GM18508 (cell line): ENCODE data around the gene BMI1.
"Not testable (repeated sequence)": the region's sequence is repeated elsewhere in the genome, so short reads cannot be mapped to it uniquely, and the experiment has no call there.

Experiments used
- ATAC-seq: cut with Tn5 transposase; IDR thresholded peaks from one replicate; pipeline ENCODE4 v1.9.1; 2021; ENCODE audit warnings: moderate number of reproducible peaks; ENCODE audit not compliant: insufficient read depth, unreplicated experiment

Gene BMI1

GRCh38 chr10:22320591-22321155 lies at the start of gene BMI1:
TSS of gene BMI1 (plus strand) at chr10:22321099. CDS start at chr10:22326450, 5,351 bp downstream.
- no peak for ATAC-seq

- ATAC-seq: no peak
Observed at GRCh38 chr10:22271786-22272185, 49.1 kb upstream of the BMI1 start.

GRCh38 chr10:22278441-22278782 lies 42.5 kb upstream of the BMI1 start:
- no peak for ATAC-seq

GRCh38 chr10:22280078-22280477 lies 40.8 kb upstream of the BMI1 start:
- ATAC-seq: no peak

GRCh38 chr10:22285130-22285529 lies 35.8 kb upstream of the BMI1 start:
- no peak for ATAC-seq

GRCh38 chr10:22293747-22294404 lies 27.0 kb upstream of the BMI1 start:
- no peak for ATAC-seq

GRCh38 chr10:22294694-22295093 lies 26.2 kb upstream of the BMI1 start:
- ATAC-seq: no peak

- ATAC-seq: no peak
Observed at GRCh38 chr10:22301193-22301592, 19.7 kb upstream of the BMI1 start.

GRCh38 chr10:22303461-22303860 lies 17.4 kb upstream of the BMI1 start:
- ATAC-seq: no peak

- no peak for ATAC-seq
Observed at GRCh38 chr10:22305721-22306120, 15.2 kb upstream of the BMI1 start.

GRCh38 chr10:22308390-22308789 lies 12.5 kb upstream of the BMI1 start:
- ATAC-seq: peak; percentile 97

- ATAC-seq: no peak
Observed at GRCh38 chr10:22309180-22310000, 11.5 kb upstream of the BMI1 start.

GRCh38 chr10:22310012-22310411 lies 10.9 kb upstream of the BMI1 start:
- not testable (repeated sequence) for ATAC-seq

GRCh38 chr10:22310928-22311327 lies 10.0 kb upstream of the BMI1 start:
- no peak for ATAC-seq

GRCh38 chr10:22314852-22315251 lies 6.0 kb upstream of the BMI1 start:
- ATAC-seq: no peak

- peak; percentile 6 for ATAC-seq
Observed at GRCh38 chr10:22315455-22316285, 5.2 kb upstream of the BMI1 start.

- peak; percentile 35 for ATAC-seq
Observed at GRCh38 chr10:22316286-22317075, 4.4 kb upstream of the BMI1 start, which contains the start of gene COMMD3. TSS of gene COMMD3 (plus strand) at chr10:22316388. CDS start at chr10:22316418, 30 bp downstream.

- ATAC-seq: peak; percentile 22
Observed at GRCh38 chr10:22317076-22317370, 3.9 kb upstream of the BMI1 start.

GRCh38 chr10:22317771-22318565 lies 2.9 kb upstream of the BMI1 start:
- no peak for ATAC-seq
